ENCODE results near the gene GALNT17. TPM values are rescaled to one million over a fixed set of nuclear protein-coding genes. Genes with fewer than 3 reads are reported as not detected.

GALNT17 gene
- total and polyA plus RNA-seq, 4 donors = 2.8 to 10.8 (median 7.4) TPM

- Histone ChIP-seq H3K27me3 (ENCODE audit: control insufficient read depth in 3 of 3, insufficient read depth in 3 of 3, low read length in 2 of 3) (no peaks in the 10 kb centered on the region), H3K4me3 (no peak overlapping the region), H3K9ac (ENCODE audit: insufficient read depth in 1 of 2, low read length in 2 of 2) (no peak overlapping the region), H3K4me1 (ENCODE audit: control insufficient read depth in 5 of 5, insufficient read depth in 5 of 5, low read length in 5 of 5) (peaks cover 0 to 23% (median 7%) of the 10 kb centered on the region in 5 donors), H3K9me3 (ENCODE audit: control insufficient read depth in 4 of 4, insufficient read depth in 3 of 4, low read length in 3 of 4) (peaks cover 0 to 1% (median 0%) of the 10 kb centered on the region in 4 donors), H3K27ac (ENCODE audit: low read depth in 1 of 2, low read length in 1 of 2) (no peak overlapping the region), H3K36me3 (ENCODE audit: control insufficient read depth in 4 of 4, insufficient read depth in 4 of 4, low read length in 4 of 4) (no peaks in the 10 kb centered on the region)
- ATAC-seq (ENCODE audit: insufficient read depth, low FRiP score) = no peak
- WGBS, 2 donors = 64 to 82% methylated on average over 4 of the region's 4 CpGs
- DNase-seq = no peak
- no peak for TF ChIP-seq CTCF (IDR thresholded peaks at IDR 0.05; ENCODE audit: control extremely low read depth, extremely low read depth)
These were observed 50.5 kb downstream of the GALNT17 start for GRCh38 chr7:71182438-71182935.

GRCh38 chr7:71184136-71184535 is 52.2 kb downstream of the GALNT17 start:
- Histone ChIP-seq H3K4me3 (no peak overlapping the region), H3K36me3 (ENCODE audit: control insufficient read depth in 4 of 4, insufficient read depth in 4 of 4, low read length in 4 of 4) (no peaks in the 10 kb centered on the region), H3K9me3 (ENCODE audit: control insufficient read depth in 4 of 4, insufficient read depth in 3 of 4, low read length in 3 of 4) (peaks cover 0 to 1% (median 0%) of the 10 kb centered on the region in 4 donors), H3K27ac (ENCODE audit: low read depth in 1 of 2, low read length in 1 of 2) (no peak overlapping the region), H3K9ac (ENCODE audit: insufficient read depth in 1 of 2, low read length in 2 of 2) (no peak overlapping the region), H3K4me1 (ENCODE audit: control insufficient read depth in 5 of 5, insufficient read depth in 5 of 5, low read length in 5 of 5) (peaks cover 0 to 23% (median 7%) of the 10 kb centered on the region in 5 donors), H3K27me3 (ENCODE audit: control insufficient read depth in 3 of 3, insufficient read depth in 3 of 3, low read length in 2 of 3) (no peaks in the 10 kb centered on the region)
- TF ChIP-seq CTCF (IDR thresholded peaks at IDR 0.05; ENCODE audit: control extremely low read depth, extremely low read depth) = no peak
- DNase-seq = no peak
- no peak for ATAC-seq (ENCODE audit: insufficient read depth, low FRiP score)
- 80 to 91% methylated on average over 5 of the region's 5 CpGs for WGBS, 2 donors

GRCh38 chr7:71184609-71185008 is 52.7 kb downstream of the GALNT17 start:
- Histone ChIP-seq H3K4me1 (ENCODE audit: control insufficient read depth in 5 of 5, insufficient read depth in 5 of 5, low read length in 5 of 5) (peaks cover 0 to 23% (median 7%) of the 10 kb centered on the region in 5 donors), H3K36me3 (ENCODE audit: control insufficient read depth in 4 of 4, insufficient read depth in 4 of 4, low read length in 4 of 4) (no peaks in the 10 kb centered on the region), H3K27ac (ENCODE audit: low read depth in 1 of 2, low read length in 1 of 2) (no peak overlapping the region), H3K27me3 (ENCODE audit: control insufficient read depth in 3 of 3, insufficient read depth in 3 of 3, low read length in 2 of 3) (no peaks in the 10 kb centered on the region), H3K9me3 (ENCODE audit: control insufficient read depth in 4 of 4, insufficient read depth in 3 of 4, low read length in 3 of 4) (peaks cover 0 to 4% (median 2%) of the 10 kb centered on the region in 4 donors), H3K9ac (ENCODE audit: insufficient read depth in 1 of 2, low read length in 2 of 2) (no peak overlapping the region), H3K4me3 (no peak overlapping the region)
- no peak for ATAC-seq (ENCODE audit: insufficient read depth, low FRiP score)
- WGBS, 2 donors = 73 to 100% methylated on average over 1 of the region's 1 CpG
- TF ChIP-seq CTCF (IDR thresholded peaks at IDR 0.05; ENCODE audit: control extremely low read depth, extremely low read depth) = no peak
- DNase-seq = no peak

Data from lung (tissue), 12 donors.